Breast epithelium (tissue), 3 donors: ENCODE measurements around the gene DDX56.

Experiments used
- CTCF ChIP-seq, 3 donors: fragments of 450-650 bp; IDR thresholded peaks; one replicate each; pipeline ENCODE4 v1.5.1; 2016 to 2017; ENCODE audit warnings: antibody characterized with exemption in 3 of 3, mild to moderate bottlenecking in 3 of 3, moderate library complexity in 3 of 3
- POLR2A ChIP-seq: fragments of 450-650 bp; IDR thresholded peaks from one replicate; pipeline ENCODE4 v1.6.1; 2016; ENCODE audit warnings: antibody characterized with exemption, mild to moderate bottlenecking, moderate library complexity

- TF ChIP-seq CTCF (IDR thresholded peaks at IDR 0.05) = no peak
- no peak for TF ChIP-seq POLR2A
Measured at GRCh38 chr7:44609829-44610228, 36.1 kb upstream of the DDX56 start.
